Activated naive CD4-positive, alpha-beta T cell treated with Interleukin-2 at 50 U/mL for 16 hours (primary cell): ENCODE data around the gene CLBA1.
"Not testable (repeated sequence)": the region's sequence is repeated elsewhere in the genome, so short reads cannot be mapped to it uniquely, and the experiment has no call there.

Source experiments
- DNase-seq: peaks from one replicate; pipeline ENCODE4 v3.0.0-alpha.2; 2020

The CLBA1 gene

DNA sequence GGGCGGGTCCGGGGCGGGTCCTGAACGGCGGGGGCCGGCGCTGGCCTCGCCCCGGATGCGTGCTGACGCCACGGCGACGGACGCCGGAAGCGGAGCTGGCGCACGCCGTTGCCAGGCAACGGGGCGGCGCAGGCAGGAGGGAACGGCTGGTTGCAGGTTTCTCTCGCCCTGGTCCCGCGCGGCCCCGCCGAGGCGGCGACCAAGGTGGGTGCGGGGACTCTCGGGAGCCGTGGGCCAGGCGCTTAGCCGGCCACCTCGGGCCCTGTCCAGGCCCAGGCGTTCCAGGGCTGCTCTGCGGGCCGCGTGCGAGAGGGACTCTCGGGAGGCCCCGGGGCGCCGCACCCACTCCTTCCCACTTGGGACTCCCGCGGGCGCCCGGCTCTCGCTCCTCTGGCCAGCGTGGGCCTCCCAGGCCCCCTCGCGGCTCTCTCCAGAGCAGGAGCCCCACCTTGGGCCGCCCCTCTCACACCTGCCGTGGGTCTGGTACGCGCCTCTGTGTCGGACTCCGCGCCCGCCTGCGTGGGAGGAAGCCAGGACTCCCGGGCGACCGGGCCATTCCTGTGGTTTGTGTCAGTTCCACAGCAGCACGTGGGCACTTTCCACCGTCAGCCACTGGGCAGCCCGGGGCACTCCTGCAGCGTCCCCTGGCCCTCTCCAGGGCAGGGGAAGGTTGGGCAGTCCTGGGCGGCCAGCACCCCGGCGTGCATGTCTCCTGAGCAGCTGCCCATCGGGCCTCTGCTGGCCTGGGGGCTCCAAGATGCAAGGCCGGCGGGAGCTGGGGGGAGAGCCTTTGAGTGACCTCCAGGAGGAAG is at the start of gene CLBA1:
TSS of gene CLBA1 (plus strand) at position 114 of the 812 bp plus-strand sequence. CDS start at position 758, 644 bp downstream.
- DNase-seq, result peak; percentile 88

DNA sequence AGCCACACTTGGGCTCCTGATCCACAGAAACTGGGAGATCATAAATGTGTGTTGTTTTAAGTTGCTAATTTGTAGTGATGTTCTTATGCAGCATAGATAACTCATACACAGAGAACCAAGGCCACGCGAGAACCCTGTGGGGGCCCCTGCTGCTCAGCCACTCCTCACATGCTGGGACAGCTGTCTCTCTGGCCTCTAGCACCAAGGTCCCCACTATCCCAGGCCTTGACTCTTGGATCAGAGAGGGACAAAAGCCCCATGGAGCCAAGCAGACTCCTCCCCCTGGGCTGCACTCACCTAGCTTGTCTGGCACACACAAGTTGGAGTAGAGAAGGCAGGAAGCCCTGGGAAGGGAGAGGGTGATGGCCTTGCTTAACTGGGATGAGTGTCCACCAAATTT is 49.6 kb upstream of the CLBA1 start:
- DNase-seq, result no peak

DNA sequence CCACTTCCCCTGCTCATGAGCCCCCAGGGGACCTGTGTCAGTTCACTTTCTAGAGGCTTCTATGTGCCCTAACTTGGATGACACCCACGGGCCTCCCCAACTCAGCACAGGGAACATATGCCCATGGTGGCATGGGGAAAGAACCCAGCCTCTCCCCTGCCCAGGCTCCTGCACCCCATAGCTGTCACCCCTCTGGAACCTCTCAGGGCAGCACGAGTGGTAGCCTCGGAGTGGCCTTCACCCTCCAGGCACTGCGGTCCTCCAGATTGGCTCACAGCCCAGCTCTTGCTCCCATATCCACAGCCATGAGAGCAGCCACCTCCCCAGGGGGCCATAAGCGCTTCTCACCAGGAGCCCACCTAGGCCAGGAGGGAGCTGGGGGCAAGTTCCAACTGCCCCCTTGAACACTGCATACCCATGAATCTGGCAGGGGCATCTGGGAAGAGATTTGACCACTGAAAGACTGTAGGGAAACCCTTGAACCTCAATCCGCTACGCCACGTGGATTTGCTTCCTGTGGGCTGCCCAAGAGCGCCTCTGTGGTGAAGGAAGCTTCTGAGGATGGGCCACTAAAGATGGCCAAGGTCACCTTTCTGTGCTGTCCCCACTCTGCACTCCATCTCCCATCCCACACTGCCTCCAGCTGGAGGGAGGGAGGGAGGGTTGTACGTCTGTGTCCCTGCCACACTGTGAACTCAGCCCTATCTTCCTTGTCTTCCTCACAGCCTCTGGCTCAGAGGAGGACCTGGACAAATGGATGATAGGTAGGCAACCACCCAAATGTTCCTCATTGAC is 49.0 kb upstream of the CLBA1 start:
- no peak for DNase-seq

DNA sequence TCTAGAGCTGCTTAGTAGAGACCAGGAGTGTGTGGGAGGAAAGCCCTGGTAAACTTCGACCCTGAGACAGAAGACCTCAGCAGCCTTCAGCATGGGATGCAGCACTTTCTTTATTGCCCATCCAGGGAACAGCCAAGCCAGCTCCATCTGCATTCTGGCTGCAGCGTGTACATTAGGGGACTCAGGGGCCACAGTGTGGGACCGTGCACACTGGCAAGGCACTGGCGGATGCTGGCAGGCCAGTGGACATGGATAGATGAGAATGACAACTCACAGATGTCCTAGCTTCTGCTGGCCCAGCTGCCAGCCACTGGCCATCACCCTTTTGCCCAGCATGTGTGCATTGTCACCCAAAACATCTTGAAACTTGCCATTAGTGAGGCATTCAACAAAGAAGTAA is 48.4 kb upstream of the CLBA1 start:
- DNase-seq, result no peak

DNA sequence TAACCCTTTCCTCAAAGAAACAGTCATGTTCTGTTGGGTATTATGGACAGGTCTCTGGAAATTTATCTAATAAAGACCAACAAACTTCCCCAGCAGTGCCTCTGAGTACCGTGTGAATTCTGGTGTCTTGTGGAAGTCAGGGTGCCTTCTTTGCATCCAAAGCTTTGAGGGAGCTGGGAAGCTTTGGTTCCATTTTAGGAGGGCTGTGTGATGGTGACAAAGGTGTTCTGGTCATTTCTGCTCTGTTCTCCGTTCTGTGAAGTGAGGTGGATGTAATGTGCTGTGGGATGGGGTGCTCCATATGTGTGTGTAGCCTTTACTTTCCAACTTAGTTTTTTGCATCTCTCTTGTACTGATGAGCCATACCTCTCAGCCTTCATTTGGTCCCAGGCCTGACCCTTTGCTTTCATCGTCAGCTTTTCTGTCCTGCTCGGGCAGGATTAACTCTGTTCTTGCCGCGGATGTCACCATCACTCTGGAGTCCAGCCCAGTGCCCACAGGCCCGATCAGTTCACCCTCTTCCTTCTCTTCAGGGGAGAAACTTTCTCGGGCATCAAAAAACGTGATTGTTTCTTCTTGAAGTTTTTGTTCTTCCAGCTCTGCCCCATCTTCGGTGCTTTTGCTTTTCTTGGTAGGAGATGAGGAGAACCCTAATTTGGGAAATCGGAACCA is 47.8 kb upstream of the CLBA1 start:
- no peak for DNase-seq

DNA sequence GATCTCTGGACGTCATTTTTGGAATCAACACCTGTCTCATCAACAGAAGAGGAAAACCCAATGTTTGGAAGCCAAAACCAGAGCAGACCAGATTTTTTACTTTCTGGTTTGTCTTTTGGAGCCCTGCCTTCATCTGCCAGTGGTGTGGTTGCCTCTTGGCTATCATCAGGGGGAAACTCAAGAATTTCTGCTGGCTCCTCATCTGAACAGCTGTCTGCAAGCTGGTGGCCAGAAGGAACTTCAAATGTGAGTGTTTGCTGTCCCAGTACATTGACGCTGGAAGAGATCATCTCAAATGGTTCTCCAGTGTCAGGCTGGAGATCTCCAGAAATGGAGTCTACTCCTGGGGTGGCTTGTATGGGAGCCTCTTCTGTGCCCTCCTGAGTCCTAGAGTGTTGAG is 47.2 kb upstream of the CLBA1 start:
- DNase-seq, result no peak

DNA sequence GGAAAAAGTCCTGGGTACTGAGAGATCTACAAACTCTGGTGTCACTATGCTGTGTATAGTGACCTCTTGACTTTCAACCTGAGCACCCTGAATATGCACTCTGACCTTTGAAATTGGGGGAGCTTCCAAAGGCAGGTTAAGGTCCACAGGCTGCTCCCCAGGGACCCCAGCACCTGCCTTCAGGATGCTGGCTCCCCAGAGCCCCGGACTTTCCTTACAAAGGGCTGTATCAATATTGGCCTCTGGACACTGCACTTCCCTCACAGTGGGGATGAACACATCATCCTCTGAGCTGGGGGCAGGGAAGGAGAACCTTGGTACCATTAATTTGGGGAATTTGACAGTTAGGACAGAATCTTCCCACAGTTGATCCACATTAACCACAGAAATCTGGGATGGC is 46.6 kb upstream of the CLBA1 start:
- DNase-seq, result no peak

DNA sequence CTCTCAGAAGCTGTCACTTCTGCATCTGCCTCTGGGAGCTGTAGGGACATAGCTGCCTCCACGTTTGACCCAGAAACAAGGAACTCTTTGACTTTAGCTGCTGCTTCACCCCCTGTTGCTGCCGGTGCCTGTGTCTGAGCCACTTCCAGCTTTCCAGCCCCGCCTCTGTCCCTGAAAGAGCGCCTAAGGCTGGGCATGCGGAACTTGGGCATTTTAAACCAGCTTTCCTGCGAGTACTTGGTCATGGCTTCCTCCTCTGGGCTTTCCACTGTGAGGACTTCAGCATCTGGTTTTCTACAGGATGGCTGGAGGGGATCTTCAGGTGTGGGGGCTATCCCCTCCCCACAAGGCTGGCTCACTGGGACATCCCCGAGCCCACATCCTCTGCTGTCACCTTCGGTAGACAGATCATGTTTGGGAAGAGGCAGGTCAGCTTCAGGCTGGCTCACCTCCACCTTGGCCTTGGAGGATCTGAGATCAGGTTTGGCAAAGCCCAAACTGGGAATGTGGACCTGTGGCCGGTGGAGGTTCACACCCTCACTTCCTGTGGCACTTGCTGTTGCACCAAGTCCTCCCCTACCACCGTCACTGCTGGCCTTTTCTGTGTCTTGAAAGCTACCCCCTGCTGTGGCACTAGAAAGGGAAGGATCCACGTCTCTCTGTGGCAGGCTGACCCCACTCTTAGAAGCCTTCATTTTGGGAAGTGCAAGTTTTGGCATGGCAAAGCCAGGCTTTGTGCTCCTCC is 45.8 kb upstream of the CLBA1 start:
- no peak for DNase-seq

DNA sequence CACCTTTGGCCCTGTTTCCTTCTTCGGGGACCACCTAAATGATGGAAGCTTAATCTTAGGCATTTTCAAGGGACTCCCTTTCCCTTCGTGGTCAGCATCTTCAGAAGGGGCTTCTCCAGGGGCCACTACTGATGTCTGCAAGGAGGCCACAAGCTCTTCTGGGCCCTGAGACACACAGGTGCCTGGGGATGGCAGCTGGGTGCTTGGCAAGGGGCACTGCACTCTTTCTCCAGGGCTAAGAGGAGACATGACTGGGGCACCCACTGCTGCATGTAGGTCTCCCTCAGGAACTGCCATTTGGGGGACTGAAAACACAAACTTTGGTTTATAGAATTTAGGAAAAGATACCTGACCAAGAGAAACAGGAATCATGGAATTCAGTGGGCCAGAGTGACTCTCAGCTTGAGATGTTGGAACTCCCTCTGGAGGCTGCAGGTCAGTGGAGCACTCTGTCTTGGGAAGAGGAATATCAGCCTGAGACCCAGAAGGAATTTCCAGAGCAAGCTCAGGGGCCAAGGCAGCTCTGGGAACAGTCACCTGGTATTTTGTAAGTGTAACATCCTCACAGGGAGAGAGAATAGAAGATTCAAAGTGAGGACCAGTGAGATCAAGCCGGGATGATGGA is 45.0 kb upstream of the CLBA1 start:
- no peak for DNase-seq

DNA sequence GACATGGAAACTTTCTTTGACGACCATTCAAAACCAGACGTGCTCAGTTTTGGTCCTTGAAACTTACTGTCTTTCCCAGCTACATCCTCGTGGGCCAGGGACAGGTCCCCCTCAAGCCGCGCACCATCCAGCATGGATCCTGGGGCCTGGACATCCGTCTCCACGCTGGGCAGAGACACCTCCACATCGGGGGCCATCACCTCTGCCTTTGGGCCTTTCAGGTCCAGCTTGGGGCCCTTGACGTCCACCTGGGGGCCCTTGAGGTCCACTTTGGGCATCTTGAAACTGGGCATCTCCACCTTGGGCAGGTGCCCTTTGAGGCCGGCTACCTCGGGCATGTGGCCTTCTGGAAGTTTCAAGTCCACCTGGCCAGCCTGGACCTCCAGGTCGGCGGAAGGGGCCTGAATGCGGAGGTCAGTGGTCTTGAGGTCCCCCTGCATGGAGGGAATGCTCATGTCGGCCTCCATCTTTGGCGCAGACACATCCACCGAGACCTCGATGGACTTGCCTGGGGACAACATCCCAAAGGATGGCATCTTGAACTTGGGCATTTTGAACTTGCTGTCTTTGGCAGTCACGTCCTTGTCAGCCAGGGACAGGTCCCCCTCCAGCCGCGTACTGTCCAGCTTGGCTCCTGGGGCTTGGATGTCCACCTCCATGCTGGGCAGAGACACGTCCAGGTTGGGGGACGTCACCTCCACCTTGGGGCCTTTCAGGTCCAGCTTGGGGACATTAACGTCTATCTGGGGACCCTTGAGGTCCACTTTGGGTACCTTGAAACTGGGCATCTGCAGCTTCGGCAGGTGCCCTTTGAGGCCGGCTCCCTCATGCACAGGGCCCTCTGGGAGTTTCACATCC is 43.9 kb upstream of the CLBA1 start:
- DNase-seq, result no peak

DNA sequence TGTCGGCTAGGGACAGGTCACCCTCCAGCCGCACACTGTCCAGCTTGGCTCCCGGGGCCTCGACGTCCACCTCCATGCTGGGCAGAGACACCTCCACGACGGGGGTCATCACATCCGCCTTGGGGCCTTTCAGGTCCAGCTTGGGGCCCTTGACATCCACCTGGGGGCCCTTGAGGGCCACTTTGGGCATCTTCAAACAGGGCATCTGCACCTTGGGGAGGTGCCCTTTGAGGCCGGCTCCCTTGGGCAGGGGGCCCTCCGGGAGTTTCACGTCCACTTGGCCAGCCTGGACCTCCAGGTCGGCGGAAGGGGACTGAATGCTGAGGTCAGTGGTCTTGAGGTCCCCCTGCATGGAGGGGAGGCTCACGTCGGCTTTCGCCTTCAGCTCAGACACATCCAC is 43.0 kb upstream of the CLBA1 start:
- no peak for DNase-seq

DNA sequence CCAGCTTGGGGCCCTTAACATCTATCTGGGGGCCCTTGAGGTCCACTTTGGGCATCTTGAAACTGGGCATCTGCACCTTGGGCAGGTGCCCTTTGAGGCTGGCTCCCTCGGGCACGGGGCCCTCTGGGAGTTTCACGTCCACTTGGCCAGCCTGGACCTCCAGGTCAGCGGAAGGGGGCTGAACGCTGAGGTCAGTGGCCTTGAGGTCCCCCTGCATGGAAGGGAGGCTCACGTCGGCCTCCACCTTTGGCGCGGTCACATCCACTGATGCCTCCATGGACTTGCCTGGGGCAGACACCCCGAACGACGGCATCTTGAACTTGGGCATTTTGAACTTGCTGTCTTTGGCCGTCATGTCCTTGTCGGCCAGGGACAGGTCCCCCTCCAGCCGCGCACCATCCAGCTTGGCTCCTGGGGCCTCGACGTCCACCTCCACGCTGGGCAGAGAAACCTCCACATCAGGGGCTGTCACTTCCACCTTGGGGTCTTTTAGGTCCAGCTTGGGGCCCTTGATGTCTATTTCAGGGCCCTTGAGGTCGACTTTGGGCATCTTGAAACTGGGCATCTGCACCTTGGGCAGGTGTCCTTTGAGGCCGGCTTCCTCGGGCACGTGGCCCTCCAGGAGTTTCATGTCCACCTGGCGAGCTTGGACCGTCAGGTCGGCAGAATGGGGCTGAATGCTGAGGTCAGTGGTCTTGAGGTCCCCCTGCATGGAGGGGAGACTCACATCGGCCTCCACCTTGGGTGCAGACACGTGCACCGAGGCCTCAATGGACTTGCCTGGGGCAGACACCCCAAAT is 42.2 kb upstream of the CLBA1 start:
- not testable (repeated sequence) for DNase-seq

DNA sequence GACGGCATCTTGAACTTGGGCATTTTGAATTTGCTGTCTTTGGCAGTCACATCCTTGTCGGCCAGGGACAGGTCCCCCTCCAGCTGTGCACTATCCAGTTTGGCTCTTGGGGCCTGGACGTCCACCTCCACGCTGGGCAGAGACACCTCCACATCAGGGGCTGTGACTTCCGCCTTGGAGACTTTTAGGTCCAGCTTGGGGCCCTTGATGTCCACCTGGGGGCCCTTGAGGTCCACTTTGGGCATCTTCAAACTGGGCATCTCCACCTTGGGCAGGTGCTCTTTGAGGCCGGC is 41.6 kb upstream of the CLBA1 start:
- DNase-seq, result not testable (repeated sequence)

DNA sequence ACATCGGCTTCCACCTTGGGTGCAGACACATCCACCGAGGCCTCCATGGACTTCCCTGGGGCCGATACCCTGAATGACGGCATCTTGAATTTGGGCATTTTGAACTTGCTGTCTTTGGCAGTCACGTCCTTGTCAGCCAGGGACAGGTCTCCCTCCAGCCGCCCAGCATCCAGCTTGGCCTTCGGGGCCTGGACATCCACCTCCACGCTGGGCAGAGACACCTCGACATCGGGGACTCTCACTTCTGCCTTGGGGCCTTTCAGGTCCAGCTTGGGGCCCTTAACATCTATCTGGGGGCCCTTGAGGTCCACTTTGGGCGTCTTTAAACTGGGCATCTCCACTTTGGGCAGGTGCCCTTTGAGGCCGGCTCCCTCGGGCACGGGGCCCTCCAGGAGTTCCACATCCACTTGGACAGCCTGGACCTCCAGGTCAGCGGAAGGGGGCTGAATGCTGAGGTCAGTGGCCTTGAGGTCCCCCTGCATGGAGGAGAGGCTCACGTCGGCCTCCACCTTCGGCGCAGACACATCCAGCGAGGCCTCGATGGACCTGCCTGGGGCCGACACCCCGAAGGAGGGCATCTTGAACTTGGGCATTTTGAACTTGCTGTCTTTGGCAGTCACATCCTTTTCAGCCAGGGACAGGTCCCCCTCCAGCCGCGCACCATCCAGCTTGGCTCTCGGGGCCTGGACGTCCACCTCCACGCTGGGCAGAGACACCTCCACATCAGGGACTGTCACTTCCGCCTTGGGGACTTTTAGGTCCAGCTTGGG is 41.0 kb upstream of the CLBA1 start:
- not testable (repeated sequence) for DNase-seq

DNA sequence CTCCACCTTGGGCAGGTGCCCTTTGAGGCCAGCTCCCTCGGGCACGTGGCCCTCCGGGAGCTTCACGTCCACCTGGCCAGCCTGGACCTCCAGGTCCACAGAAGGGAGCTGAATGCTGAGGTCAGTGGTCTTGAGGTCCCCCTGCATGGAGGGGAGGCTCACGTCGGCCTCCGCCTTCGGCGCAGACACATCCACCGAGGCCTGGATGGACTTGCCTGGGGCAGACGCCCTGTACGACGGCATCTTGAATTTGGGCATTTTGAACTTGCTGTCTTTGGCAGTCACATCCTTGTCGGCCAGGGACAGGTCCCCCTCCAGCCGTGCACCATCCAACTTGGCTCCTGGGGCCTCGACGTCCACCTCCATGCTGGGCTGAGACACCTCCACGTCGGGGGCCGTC is 40.3 kb upstream of the CLBA1 start:
- not testable (repeated sequence) for DNase-seq

DNA sequence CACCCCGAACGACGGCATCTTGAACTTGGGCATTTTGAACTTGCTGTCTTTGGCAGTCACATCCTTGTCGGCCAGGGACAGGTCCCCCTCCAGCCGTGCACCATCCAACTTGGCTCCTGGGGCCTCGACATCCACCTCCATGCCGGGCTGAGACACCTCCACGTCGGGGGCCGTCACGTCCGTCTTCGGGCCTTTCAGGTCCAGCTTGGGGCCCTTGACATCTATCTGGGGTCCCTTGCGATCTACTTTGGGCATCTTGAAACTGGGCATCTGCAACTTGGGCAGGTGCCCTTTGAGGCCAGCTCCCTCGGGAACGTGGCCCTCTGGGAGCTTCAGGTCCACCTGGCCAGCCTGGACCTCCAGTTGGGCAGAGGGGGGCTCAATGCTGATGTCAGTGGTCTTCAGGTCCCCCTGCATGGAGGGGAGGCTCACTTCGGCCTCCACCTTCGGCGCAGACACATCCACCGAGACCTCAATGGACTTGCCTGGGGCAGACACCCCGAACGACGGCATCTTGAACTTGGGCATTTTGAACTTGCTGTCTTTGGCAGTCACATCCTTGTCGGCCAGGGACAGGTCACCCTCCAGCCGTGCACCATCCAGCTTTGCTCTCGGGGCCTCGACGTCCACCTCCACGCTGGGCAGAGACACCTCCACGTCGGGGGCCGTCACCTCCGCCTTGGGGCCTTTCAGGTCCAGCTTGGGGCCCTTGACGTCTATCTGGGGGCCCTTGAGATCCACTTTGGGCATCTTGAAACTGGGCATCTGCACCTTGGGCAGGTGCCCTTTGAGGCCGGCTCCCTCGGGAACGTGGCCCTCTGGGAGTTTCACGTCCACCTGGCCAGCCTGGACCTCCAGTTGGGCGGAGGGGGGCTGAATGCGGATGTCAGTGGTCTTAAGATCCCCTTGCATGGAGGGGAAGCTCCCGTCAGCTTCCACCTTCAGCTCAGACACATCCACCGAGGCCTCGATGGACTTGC is 39.3 kb upstream of the CLBA1 start:
- DNase-seq, result not testable (repeated sequence)

DNA sequence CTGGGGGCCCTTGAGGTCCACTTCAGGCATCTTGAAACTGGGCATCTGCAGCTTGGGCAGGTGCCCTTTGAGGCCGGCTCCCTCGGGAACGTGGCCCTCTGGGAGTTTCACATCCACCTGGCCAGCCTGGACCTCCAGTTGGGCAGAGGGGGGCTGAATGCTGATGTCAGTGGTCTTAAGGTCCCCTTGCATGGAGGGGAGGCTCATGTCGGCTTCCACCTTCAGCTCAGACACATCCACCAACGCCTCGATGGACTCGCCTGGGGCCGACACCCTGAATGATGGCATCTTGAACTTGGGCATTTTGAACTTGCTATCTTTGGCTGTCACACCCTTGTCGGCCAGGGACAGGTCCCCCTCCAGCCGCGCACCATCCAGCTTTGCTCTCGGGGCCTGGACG is 38.4 kb upstream of the CLBA1 start:
- DNase-seq, result not testable (repeated sequence)

DNA sequence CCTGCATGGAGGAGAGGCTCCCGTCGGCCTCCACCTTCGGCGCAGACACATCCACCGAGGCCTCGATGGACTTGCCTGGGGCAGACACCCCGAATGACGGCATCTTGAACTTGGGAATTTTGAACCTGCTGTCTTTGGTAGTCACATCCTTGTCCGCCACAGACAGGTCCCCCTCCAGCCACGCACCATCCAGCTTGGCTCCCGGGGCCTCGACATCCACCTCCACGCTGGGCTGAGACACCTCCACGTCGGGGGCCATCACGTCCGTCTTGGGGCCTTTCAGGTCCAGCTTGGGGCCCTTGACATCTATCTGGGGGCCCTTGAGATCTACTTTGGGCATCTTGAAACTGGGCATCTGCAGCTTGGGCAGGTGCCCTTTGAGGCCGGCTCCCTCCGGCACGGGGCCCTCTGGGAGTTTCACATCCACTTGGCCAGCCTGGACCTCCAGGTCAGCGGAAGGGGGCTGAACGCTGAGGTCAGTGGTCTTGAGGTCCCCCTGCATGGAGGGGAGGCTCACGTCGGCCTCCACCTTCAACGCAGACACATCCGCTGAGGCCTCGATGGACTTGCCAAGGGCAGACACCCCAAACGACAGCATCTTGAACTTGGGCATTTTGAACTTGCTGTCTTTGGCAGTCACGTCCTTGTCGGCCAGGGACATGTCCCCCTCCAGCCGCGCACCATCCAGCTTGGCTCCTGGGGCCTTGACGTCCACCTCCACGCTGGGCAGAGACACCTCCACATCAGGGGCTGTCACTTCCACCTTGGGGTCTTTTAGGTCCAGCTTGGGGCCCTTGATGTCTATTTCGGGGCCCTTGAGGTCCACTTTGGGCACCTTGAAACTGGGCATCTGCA is 37.5 kb upstream of the CLBA1 start:
- DNase-seq, result not testable (repeated sequence)
